T-helper 1 cell (primary cell): ENCODE results near the gene MTERF4.

Experiments
- DNase-seq, 5 donors: peaks; one replicate each; pipeline ENCODE4 v3.0.0-alpha.2; 2012 to 2020

MTERF4 gene

DNA sequence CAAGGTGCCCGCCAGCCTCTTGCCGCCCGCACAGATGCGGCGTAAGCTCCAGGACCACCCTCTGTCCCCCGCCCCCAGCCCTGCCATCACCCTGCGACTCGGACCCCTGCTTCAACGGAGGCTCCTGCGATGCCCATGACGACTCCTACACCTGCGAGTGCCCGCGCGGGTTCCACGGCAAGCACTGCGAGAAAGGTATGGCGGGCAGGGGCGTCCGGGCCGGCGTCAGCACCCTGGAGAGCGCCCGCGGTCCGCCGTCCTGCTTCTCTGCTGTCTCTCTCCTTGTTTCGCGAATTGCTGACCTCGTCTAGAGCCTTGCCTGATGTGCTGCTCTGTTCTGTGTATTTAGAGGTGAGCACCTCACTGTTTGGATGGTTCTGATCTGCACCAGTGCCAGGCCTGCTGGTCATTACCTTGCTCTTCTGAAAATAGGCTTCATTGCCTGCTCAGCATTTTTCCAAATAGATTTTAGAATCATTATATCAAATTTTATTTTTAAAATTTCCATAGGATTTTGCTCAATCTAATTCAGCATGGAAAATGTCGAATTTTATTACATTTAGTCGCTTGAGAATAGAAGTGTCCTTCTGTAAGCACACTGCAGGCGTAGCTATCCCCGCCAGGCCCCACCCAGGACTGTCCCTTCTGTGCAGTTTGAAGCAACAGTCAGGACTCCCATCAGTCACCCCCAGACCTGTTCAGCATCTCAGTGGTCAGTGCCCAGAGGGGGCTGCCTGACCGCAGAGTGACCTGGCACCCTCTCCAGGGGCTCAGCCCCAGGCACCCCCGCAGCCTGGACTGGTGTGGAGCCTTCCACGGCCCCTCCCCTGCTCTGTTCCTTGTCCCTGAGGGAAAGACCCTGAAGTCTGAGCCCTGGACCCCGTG lies 52.1 kb downstream of the MTERF4 start:
- peak in 1 of 5 donors; percentile 11 for DNase-seq

- no peak for DNase-seq
Measured at GRCh38 chr2:241048949-241049343, 53.1 kb downstream of the MTERF4 start.

DNA sequence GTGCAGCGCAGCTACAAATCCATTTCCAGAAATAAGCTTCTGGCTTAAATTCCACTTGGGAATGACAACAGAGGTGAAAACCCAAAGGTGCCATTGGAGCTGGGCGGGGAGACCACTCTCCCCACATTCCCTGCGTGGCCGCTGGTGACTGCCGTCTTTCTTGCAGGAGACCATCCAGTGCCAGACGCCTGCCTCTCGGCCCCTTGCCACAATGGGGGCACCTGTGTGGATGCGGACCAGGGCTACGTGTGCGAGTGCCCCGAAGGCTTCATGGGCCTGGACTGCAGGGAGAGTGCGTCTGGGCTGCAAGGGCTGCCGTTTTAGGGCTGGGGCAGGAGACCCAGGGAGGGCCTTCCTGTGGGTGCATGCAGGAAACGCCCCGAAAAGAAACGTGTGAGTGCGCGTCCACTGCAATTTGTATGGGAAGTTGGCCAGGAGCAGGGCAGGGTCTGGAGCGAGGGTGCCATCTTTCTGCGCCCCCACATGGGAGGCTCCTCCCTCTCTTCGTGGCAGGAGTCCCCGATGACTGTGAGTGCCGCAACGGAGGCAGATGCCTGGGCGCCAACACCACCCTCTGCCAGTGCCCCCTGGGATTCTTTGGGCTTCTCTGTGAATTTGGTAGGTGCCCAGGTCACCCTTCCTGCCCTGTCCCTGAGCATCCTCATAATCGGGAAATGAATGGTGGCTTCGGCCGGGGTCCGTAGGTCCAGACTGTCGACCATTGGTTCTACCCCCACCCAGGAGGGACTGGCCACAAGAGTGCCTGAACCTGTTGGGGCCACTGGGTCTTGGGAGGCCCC lies 53.7 kb downstream of the MTERF4 start:
- DNase-seq: no peak

- DNase-seq: no peak
Measured at GRCh38 chr2:241047253-241048010, 54.7 kb downstream of the MTERF4 start.
